IMR-90 (cell line): ENCODE measurements around the gene ZNF282. TPM values are rescaled to one million over a fixed set of nuclear protein-coding genes. Genes with fewer than 3 reads are reported as not detected.

Experiments
- ATAC-seq: fragments of 200-7000 bp; cut with Tn5 transposase; 2 replicates; pipeline ENCODE4 v1.9.1; 2020; ENCODE audit warnings: low read depth, mild to moderate bottlenecking, moderate library complexity
- BruUV-seq: library from RNA; stranded (reverse); fragments of 400-500 nt; replicated peaks from 2 replicates; lab custom pipeline; 2021; lab: Mats Ljungman, UMichigan
- CTCF ChIA-PET: fragments of 300-600 bp; formaldehyde crosslinking; extraction: SDS; loops from one replicate; lab custom pipeline; 2021; ENCODE audit warnings: antibody characterized with exemption; lab: Yijun Ruan, JAX
- POLR2A ChIA-PET: fragments of 300-600 bp; sonication (Branson Sonifier 250); formaldehyde crosslinking; loops from one replicate; lab custom pipeline; 2022; ENCODE audit warnings: antibody characterized with exemption; ENCODE audit not compliant: unreplicated experiment; lab: Charles Lee
- DNase-seq: peaks from one replicate; pipeline ENCODE4 v3.0.0; 2013
- H2AFZ ChIP-seq: replicated peaks from 2 replicates; pipeline ENCODE3; 2013; ENCODE audit warnings: low read length, mild to moderate bottlenecking; ENCODE audit not compliant: poor library complexity
- H2AK5ac ChIP-seq: 2 replicates; pipeline ENCODE4 v1.6.1; 2013; ENCODE audit warnings: low read depth, low read length, inconsistent platforms
- H2AK9ac ChIP-seq: replicated peaks from 2 replicates; pipeline ENCODE3; 2013; ENCODE audit warnings: mild to moderate bottlenecking, low read depth, low read length, moderate library complexity; ENCODE audit not compliant: poor library complexity
- H2BK120ac ChIP-seq: 2 replicates; pipeline ENCODE4 v1.6.1; 2013; ENCODE audit warnings: low read depth, low read length, inconsistent platforms
- H2BK15ac ChIP-seq: 3 replicates; pipeline ENCODE4 v1.6.1; 2013; ENCODE audit warnings: low read depth, low read length, inconsistent platforms
- H2BK20ac ChIP-seq: 2 replicates; pipeline ENCODE4 v1.6.1; 2013; ENCODE audit warnings: low read depth, mild to moderate bottlenecking, inconsistent platforms, low read length, moderate library complexity
- H2BK5ac ChIP-seq: 2 replicates; pipeline ENCODE4 v1.6.1; 2013; ENCODE audit warnings: mild to moderate bottlenecking, low read depth, low read length, inconsistent platforms; ENCODE audit not compliant: poor library complexity, severe bottlenecking
- H3K14ac ChIP-seq: replicated peaks from 2 replicates; pipeline ENCODE4 v1.6.1; 2013; ENCODE audit warnings: low read depth, low read length, inconsistent platforms
- H3K18ac ChIP-seq: 2 replicates; pipeline ENCODE4 v1.6.1; 2013; ENCODE audit warnings: low read depth, low read length, control low read depth
- H3K23ac ChIP-seq: 2 replicates; pipeline ENCODE4 v1.6.1; 2013; ENCODE audit warnings: low read depth, low read length, inconsistent platforms
- H3K27ac ChIP-seq: 2 replicates; pipeline ENCODE4 v1.5.1; 2013; ENCODE audit warnings: mild to moderate bottlenecking, control low read depth, low read length; ENCODE audit not compliant: insufficient read depth
- H3K27me3 ChIP-seq: 2 replicates; pipeline ENCODE4 v1.6.1; 2013; ENCODE audit warnings: low read length; ENCODE audit not compliant: control insufficient read depth, insufficient read depth
- H3K36me3 ChIP-seq: 2 replicates; pipeline ENCODE4 v1.6.1; 2013; ENCODE audit warnings: low read length, mixed read lengths; ENCODE audit not compliant: control insufficient read depth, insufficient read depth
- H3K4ac ChIP-seq: 2 replicates; pipeline ENCODE4 v1.6.1; 2013; ENCODE audit warnings: low read depth, low read length, inconsistent platforms
- H3K4me1 ChIP-seq: 2 replicates; pipeline ENCODE4 v1.6.1; 2013; ENCODE audit warnings: low read length, mixed read lengths; ENCODE audit not compliant: control insufficient read depth, insufficient read depth
- H3K4me2 ChIP-seq: 2 replicates; pipeline ENCODE4 v1.6.1; 2013; ENCODE audit warnings: low read depth, mild to moderate bottlenecking, control low read depth, low read length, moderate library complexity
- H3K4me3 ChIP-seq: 2 replicates; pipeline ENCODE4 v1.5.1; 2013; ENCODE audit warnings: low read depth, mild to moderate bottlenecking, control low read depth, low read length, moderate library complexity; ENCODE audit not compliant: insufficient read depth
- H3K56ac ChIP-seq: 2 replicates; pipeline ENCODE4 v1.6.1; 2013; ENCODE audit warnings: low read length, inconsistent platforms; ENCODE audit not compliant: insufficient read depth; ENCODE audit errors: extremely low read depth
- H3K79me1 ChIP-seq, 2 experiments: 2 replicates each; pipeline ENCODE4 v1.6.1; 2013; ENCODE audit warnings: low read length in 2 of 2, inconsistent platforms in 1 of 2, low read depth in 1 of 2
- H3K9ac ChIP-seq: 2 replicates; pipeline ENCODE4 v1.6.1; 2013; ENCODE audit warnings: low read depth, low read length, control low read depth
- H3K9me1 ChIP-seq: 2 replicates; pipeline ENCODE4 v1.6.1; 2013; ENCODE audit warnings: low read length, inconsistent platforms; ENCODE audit not compliant: insufficient read depth
- H3K9me3 ChIP-seq: 2 replicates; pipeline ENCODE4 v1.6.1; 2013; ENCODE audit warnings: low read length; ENCODE audit not compliant: control insufficient read depth, insufficient read depth
- H4K20me1 ChIP-seq: 2 replicates; pipeline ENCODE4 v1.6.1; 2013; ENCODE audit warnings: low read length, inconsistent platforms; ENCODE audit not compliant: insufficient read depth
- H4K5ac ChIP-seq: 2 replicates; pipeline ENCODE4 v1.6.1; 2013; ENCODE audit warnings: mild to moderate bottlenecking, low read depth, low read length, control low read depth
- H4K8ac ChIP-seq, 2 experiments: 2 replicates each; pipeline ENCODE4 v1.6.1; 2013; ENCODE audit warnings: low read depth in 2 of 2, low read length in 2 of 2, control low read depth in 1 of 2, inconsistent platforms in 1 of 2
- H4K91ac ChIP-seq: 2 replicates; pipeline ENCODE4 v1.6.1; 2013; ENCODE audit warnings: low read depth, low read length, inconsistent platforms; ENCODE audit not compliant: insufficient read depth
- NFE2L2 ChIP-seq: fragments of 150-350 bp; IDR thresholded peaks from 2 replicates; pipeline ENCODE4 v1.6.1; 2016; ENCODE audit warnings: low read depth, mild to moderate bottlenecking, low read length
- dilution Hi-C: fragments of 300-500 bp; cut with HindIII; formaldehyde crosslinking; loops from one replicate; pipeline ENCODE4 v1.14.3; 2018; ENCODE audit warnings: low sequenced_read_pairs; ENCODE audit not compliant: unreplicated experiment
- in situ Hi-C: fragments of 300-500 bp; cut with MboI; formaldehyde crosslinking; loops from 3 replicates; pipeline ENCODE4 v1.14.3; 2019; ENCODE audit warnings: low sequenced_read_pairs, inconsistent platforms, mixed read lengths
- intact Hi-C: fragments of 100-400 bp; cut with micrococcal nuclease; formaldehyde crosslinking; loops from 2 replicates; pipeline ENCODE4 v1.10.0; 2022
- polyA plus RNA-seq, 3 experiments: library from polyadenylated mRNA; depleted of rRNA; stranded (reverse); fragments of >200 nt; gene quantifications; 2 replicates each; pipeline ENCODE4 v1.2.3, GENCODE V29; 2012; ENCODE audit warnings: low replicate concordance in 1 of 3
- total RNA-seq: library from RNA; depleted of rRNA; stranded (reverse); fragments of >200 nt; gene quantifications from 2 replicates; pipeline ENCODE4 v1.2.3, GENCODE V29; 2012

Gene ZNF282
- total and polyA plus RNA-seq, 2 of the 4 experiments (the other 2 are of a cell fraction) = 7.2 to 11.9 TPM

GRCh38 chr7:149166630-149167352, 28.6 kb upstream of the ZNF282 start:
- Histone ChIP-seq H3K79me1 (peaks cover 5 to 13% of the 10 kb centered on the region in 2 experiments; a peak in 2 of 4 replicates), H2AFZ (no peak overlapping the region), H3K56ac (no peak overlapping the region), H2BK5ac (no peak overlapping the region), H4K5ac (no peak overlapping the region), H3K27ac (no peak overlapping the region), H3K9ac (no peak overlapping the region), H3K4ac (no peak overlapping the region), H3K4me2 (no peak overlapping the region), H3K9me3 (no peaks in the 10 kb centered on the region), H3K4me1 (no peaks in the 10 kb centered on the region), H4K8ac (no peak overlapping the region), H3K9me1 (no peaks in the 10 kb centered on the region), H3K18ac (no peak overlapping the region), H3K23ac (no peak overlapping the region), H3K36me3 (peaks cover 34% of the 10 kb centered on the region), H3K27me3 (no peaks in the 10 kb centered on the region), H4K91ac (no peak overlapping the region), H2AK9ac (no peak overlapping the region), H3K4me3 (no peak overlapping the region), H2BK15ac (no peak overlapping the region), H2BK20ac (no peak overlapping the region), H2AK5ac (no peak overlapping the region), H4K20me1 (no peaks in the 10 kb centered on the region; the same call in 1 of the 2 replicates), H3K14ac (no peak overlapping the region), H2BK120ac (no peak overlapping the region)
- in situ Hi-C loops (no loop called here), dilution Hi-C loops (no loop called here), intact Hi-C loops (no loop called here)
- ChIA-PET POLR2A (no interaction called here), CTCF (interaction anchor here (1.1 kb wide), 1 partner anchor 16 kb away, joined by 4 read pairs; no protein-coding TSS in a partner anchor)
- DNase-seq (no peak), ATAC-seq (no peak)
- no TSS peak for BruUV-seq
- no peak for TF ChIP-seq NFE2L2
